ENCODE measurements around the gene OCSTAMP.

GRCh38 chr20:46501961-46502360 lies 48.5 kb downstream of the OCSTAMP start:
- TF ChIP-seq POLR2A (IDR thresholded peaks at IDR 0.05): no peak
- TF ChIP-seq, protein P1, sequence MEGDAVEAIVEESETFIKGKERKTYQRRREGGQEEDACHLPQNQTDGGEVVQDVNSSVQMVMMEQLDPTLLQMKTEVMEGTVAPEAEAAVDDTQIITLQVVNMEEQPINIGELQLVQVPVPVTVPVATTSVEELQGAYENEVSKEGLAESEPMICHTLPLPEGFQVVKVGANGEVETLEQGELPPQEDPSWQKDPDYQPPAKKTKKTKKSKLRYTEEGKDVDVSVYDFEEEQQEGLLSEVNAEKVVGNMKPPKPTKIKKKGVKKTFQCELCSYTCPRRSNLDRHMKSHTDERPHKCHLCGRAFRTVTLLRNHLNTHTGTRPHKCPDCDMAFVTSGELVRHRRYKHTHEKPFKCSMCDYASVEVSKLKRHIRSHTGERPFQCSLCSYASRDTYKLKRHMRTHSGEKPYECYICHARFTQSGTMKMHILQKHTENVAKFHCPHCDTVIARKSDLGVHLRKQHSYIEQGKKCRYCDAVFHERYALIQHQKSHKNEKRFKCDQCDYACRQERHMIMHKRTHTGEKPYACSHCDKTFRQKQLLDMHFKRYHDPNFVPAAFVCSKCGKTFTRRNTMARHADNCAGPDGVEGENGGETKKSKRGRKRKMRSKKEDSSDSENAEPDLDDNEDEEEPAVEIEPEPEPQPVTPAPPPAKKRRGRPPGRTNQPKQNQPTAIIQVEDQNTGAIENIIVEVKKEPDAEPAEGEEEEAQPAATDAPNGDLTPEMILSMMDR (IDR thresholded peaks at IDR 0.05): no peak

Measured in tibial nerve (tissue), 3 donors.